H9 (cell line): ENCODE results near the gene ANKRD39. TPM values are rescaled to one million over a fixed set of nuclear protein-coding genes. Genes with fewer than 3 reads are reported as not detected.

ENCODE experiments used
- DNase-seq: peaks from one replicate; pipeline ENCODE4 v3.0.0-alpha.2; 2017
- H2AFZ ChIP-seq: one replicate; pipeline ENCODE4 v1.6.1; 2013; ENCODE audit warnings: mild to moderate bottlenecking, low read length, control low read depth, moderate library complexity
- H2AK5ac ChIP-seq: 2 replicates; pipeline ENCODE4 v1.6.1; 2013; ENCODE audit warnings: low read length, control low read depth, mixed read lengths; ENCODE audit not compliant: insufficient read length
- H2BK120ac ChIP-seq: one replicate; pipeline ENCODE4 v1.6.1; 2013; ENCODE audit warnings: low read depth, mild to moderate bottlenecking, low read length, control low read depth, inconsistent platforms; ENCODE audit not compliant: poor library complexity, severe bottlenecking
- H2BK12ac ChIP-seq: 2 replicates; pipeline ENCODE4 v1.6.1; 2013; ENCODE audit warnings: low read length, control low read depth, mixed read lengths, low read depth; ENCODE audit not compliant: insufficient read length
- H2BK15ac ChIP-seq: 2 replicates; pipeline ENCODE4 v1.6.1; 2013; ENCODE audit warnings: low read depth, low read length, control low read depth
- H2BK20ac ChIP-seq: one replicate; pipeline ENCODE4 v1.6.1; 2013; ENCODE audit warnings: low read depth, mild to moderate bottlenecking, low read length, control low read depth, inconsistent platforms; ENCODE audit not compliant: poor library complexity, severe bottlenecking
- H2BK5ac ChIP-seq: 2 replicates; pipeline ENCODE4 v1.6.1; 2013; ENCODE audit warnings: low read length, control low read depth, mixed read lengths; ENCODE audit not compliant: insufficient read length
- H3K14ac ChIP-seq: 2 replicates; pipeline ENCODE4 v1.6.1; 2013; ENCODE audit warnings: low read length, control low read depth; ENCODE audit not compliant: insufficient read depth
- H3K18ac ChIP-seq: 2 replicates; pipeline ENCODE4 v1.6.1; 2013; ENCODE audit warnings: low read depth, mild to moderate bottlenecking, mixed read lengths, low read length, control low read depth; ENCODE audit not compliant: insufficient read length
- H3K23ac ChIP-seq: 2 replicates; pipeline ENCODE4 v1.6.1; 2013; ENCODE audit warnings: low read length, control low read depth, mixed read lengths, low read depth; ENCODE audit not compliant: insufficient read length
- H3K23me2 ChIP-seq: 2 replicates; pipeline ENCODE4 v1.6.1; 2013; ENCODE audit warnings: low read depth, mild to moderate bottlenecking, mixed read lengths, low read length, control low read depth; ENCODE audit not compliant: insufficient read length, poor library complexity, severe bottlenecking
- H3K27ac ChIP-seq: 2 replicates; pipeline ENCODE4 v1.5.1; 2013; ENCODE audit warnings: low read length, control low read depth, mixed read lengths, low read depth; ENCODE audit not compliant: insufficient read length
- H3K27me3 ChIP-seq: 2 replicates; pipeline ENCODE4 v1.6.1; 2013; ENCODE audit warnings: low read length, control low read depth, inconsistent platforms; ENCODE audit not compliant: insufficient read depth
- H3K4ac ChIP-seq: 2 replicates; pipeline ENCODE4 v1.6.1; 2013; ENCODE audit warnings: low read depth, mild to moderate bottlenecking, control low read depth, inconsistent platforms, low read length, moderate library complexity
- H3K4me1 ChIP-seq: 2 replicates; pipeline ENCODE4 v1.6.1; 2013; ENCODE audit warnings: low read length, control low read depth, inconsistent platforms; ENCODE audit not compliant: insufficient read depth
- H3K4me2 ChIP-seq: 2 replicates; pipeline ENCODE4 v1.6.1; 2013; ENCODE audit warnings: low read length, control low read depth, mixed read lengths; ENCODE audit not compliant: insufficient read length, insufficient read depth
- H3K56ac ChIP-seq: 2 replicates; pipeline ENCODE4 v1.6.1; 2013; ENCODE audit warnings: low read depth, mild to moderate bottlenecking, mixed read lengths, low read length, control low read depth; ENCODE audit not compliant: insufficient read length
- H3K79me1 ChIP-seq: 2 replicates; pipeline ENCODE4 v1.6.1; 2013; ENCODE audit warnings: low read depth, mild to moderate bottlenecking, moderate library complexity, low read length, control low read depth, inconsistent platforms; ENCODE audit not compliant: insufficient read depth, poor library complexity, severe bottlenecking
- H3K79me2 ChIP-seq: 2 replicates; pipeline ENCODE4 v1.6.1; 2013; ENCODE audit warnings: low read length, control low read depth, inconsistent platforms; ENCODE audit not compliant: insufficient read depth
- H3K9ac ChIP-seq: 2 replicates; pipeline ENCODE4 v1.6.1; 2013; ENCODE audit warnings: low read length, control low read depth, mixed read lengths; ENCODE audit not compliant: insufficient read length; ENCODE audit errors: extremely low read depth
- H3K9me3 ChIP-seq: one replicate; pipeline ENCODE4 v1.6.1; 2013; ENCODE audit warnings: low read depth, low read length, inconsistent platforms; ENCODE audit not compliant: control insufficient read depth
- H3T11ph ChIP-seq: one replicate; pipeline ENCODE4 v1.6.1; 2013; ENCODE audit warnings: mild to moderate bottlenecking, low read length, control low read depth, inconsistent platforms
- H4K20me1 ChIP-seq: one replicate; pipeline ENCODE4 v1.6.1; 2013; ENCODE audit not compliant: control insufficient read depth, insufficient read length, insufficient read depth
- H4K5ac ChIP-seq: 2 replicates; pipeline ENCODE4 v1.6.1; 2013; ENCODE audit warnings: low read depth, mild to moderate bottlenecking, mixed read lengths, low read length, control low read depth; ENCODE audit not compliant: insufficient read length
- H4K8ac ChIP-seq: replicated peaks from 2 replicates; pipeline ENCODE4 v1.6.1; 2013; ENCODE audit warnings: low read length, control low read depth, mixed read lengths, low read depth; ENCODE audit not compliant: insufficient read length
- H4K91ac ChIP-seq: 2 replicates; pipeline ENCODE4 v1.6.1; 2013; ENCODE audit warnings: low read depth, mild to moderate bottlenecking, moderate library complexity, mixed read lengths, low read length, control low read depth; ENCODE audit not compliant: insufficient read length
- H3K27ac Mint-ChIP-seq, 3 experiments: 2 replicates in 2 of 3; 3 replicates in 1 of 3; pipeline ENCODE4 v1.8.0; 2020 to 2021; ENCODE audit warnings: mixed read lengths in 3 of 3, mild to moderate bottlenecking in 1 of 3, moderate library complexity in 1 of 3
- H3K27me3 Mint-ChIP-seq: 2 replicates; pipeline ENCODE4 v1.8.0; 2021; ENCODE audit warnings: low read depth, mild to moderate bottlenecking, moderate library complexity, mixed read lengths
- H3K36me3 Mint-ChIP-seq, 3 experiments: 2 replicates in 2 of 3; 3 replicates in 1 of 3; pipeline ENCODE4 v1.8.0; 2020 to 2021; ENCODE audit warnings: low read depth in 3 of 3, mixed read lengths in 3 of 3; ENCODE audit not compliant: insufficient read depth in 1 of 3
- H3K4me1 Mint-ChIP-seq, 2 experiments: 2 replicates each; pipeline ENCODE4 v1.8.0; 2020; ENCODE audit warnings: mixed read lengths in 2 of 2
- H3K4me3 Mint-ChIP-seq, 2 experiments: 2 replicates in 1 of 2; 3 replicates in 1 of 2; pipeline ENCODE4 v1.8.0; 2020 to 2021; ENCODE audit warnings: mild to moderate bottlenecking in 2 of 2, mixed read lengths in 2 of 2, moderate library complexity in 1 of 2
- H3K9me3 Mint-ChIP-seq, 2 experiments: 2 replicates in 1 of 2; 3 replicates in 1 of 2; pipeline ENCODE4 v1.8.0; 2020; ENCODE audit warnings: mild to moderate bottlenecking in 2 of 2, mixed read lengths in 2 of 2, moderate library complexity in 1 of 2
- WGBS: extraction: QIAGEN DNeasy Blood & Tissue Kit; methylation state at CpG from one replicate; pipeline ENCODE4 v1.1.7; 2013; ENCODE audit warnings: missing lambda C conversion rate, low lambda C conversion rate, mixed read lengths; ENCODE audit not compliant: insufficient read length; ENCODE audit errors: extremely low coverage; 5-methylcytosine and 5-hydroxymethylcytosine counted together
- total RNA-seq: library from RNA; stranded (reverse); gene quantifications from 2 replicates; pipeline ENCODE4 v1.2.1, GENCODE V29; 2021
- TF ChIP-seq, protein P1 (sequence below): fragments of 200-600 bp; sonication (generic); conservative IDR thresholded peaks from 3 replicates; pipeline ENCODE4 v1.8.0; 2021; ENCODE audit warnings: antibody characterized with exemption, mild to moderate bottlenecking

Gene ANKRD39
- total RNA-seq, 1 experiment from 2014 or later: 13.0 TPM

DNA sequence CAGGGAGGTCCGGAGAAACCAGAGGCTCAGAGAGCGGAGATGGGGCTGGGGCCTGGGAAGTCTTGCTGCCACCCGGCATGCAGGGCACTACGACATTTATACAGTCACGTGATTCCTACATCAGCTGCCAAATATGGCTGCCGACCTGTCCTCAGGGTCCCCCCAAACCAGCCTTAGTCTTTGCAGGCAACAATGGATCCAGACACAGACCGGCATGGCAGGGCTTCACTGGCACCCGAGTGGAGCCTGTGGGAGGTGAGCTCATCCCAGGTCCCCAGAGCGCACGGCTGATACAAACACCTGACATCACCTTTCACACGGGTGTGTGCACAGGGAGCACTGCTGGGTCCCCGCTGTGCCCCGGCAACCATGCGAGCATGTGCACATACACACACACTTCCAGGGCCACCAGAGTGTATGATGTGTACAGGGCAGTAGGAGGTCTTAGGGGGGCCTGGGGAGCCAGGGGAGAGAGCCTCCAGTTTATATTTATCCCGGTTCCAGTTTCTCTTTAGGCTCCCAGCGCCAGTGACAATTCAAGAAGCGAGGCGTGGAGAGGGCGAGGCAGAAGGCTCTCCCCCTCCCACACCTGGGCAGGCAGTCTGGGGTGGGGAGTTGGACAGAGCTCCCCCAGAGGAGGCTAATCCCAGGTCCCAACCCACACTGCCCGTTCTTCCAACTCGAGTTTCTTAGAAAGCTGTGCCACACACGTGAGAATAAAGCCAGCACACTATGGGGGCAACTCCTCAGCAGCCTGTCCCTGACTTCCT is 9.4 kb upstream of the ANKRD39 start:
- Mint-ChIP-seq H3K9me3 (no peaks in the 10 kb centered on the region), H3K36me3 (peaks cover 16 to 47% (median 46%) of the 10 kb centered on the region in 3 experiments), H3K27ac (peak overlapping the region; percentile 57 to 85 (median 80); a peak in 3 of 7 replicates), H3K27me3 (no peaks in the 10 kb centered on the region; the same call in 1 of the 2 replicates), H3K4me3 (peak overlapping the region; percentile 85 to 88), H3K4me1 (peaks cover 15 to 17% of the 10 kb centered on the region in 2 experiments)
- WGBS: no CpG with 5 or more reads among the region's 22 CpGs
- H3K23me2 ChIP-seq: peaks cover 16% of the 10 kb centered on the region
- 0 out of 2 replicates have a peak, but pooled peaks cover 3% of the 10 kb centered on the region for H3K4me1 ChIP-seq
- H2BK20ac ChIP-seq: no peak overlapping the region
- H2BK15ac ChIP-seq: no peak overlapping the region
- peaks cover 10% of the 10 kb centered on the region for H3K79me1 ChIP-seq
- no peak overlapping the region for H2AFZ ChIP-seq
- no peak overlapping the region for H2BK5ac ChIP-seq
- H2AK5ac ChIP-seq: no peak overlapping the region
- H4K20me1 ChIP-seq: no peaks in the 10 kb centered on the region
- H3T11ph ChIP-seq: no peak overlapping the region
- no peak overlapping the region for H2BK120ac ChIP-seq
- no peak overlapping the region for H4K8ac ChIP-seq
- H3K4ac ChIP-seq: no peak overlapping the region
- no peak overlapping the region for H3K56ac ChIP-seq
- no peaks in the 10 kb centered on the region for H3K27me3 ChIP-seq
- H3K9ac ChIP-seq: peak overlapping the region; percentile 77
- H3K23ac ChIP-seq: no peak overlapping the region
- H3K18ac ChIP-seq: no peak overlapping the region
- peak overlapping the region; percentile 96; the same call in 1 of the 2 replicates for H3K14ac ChIP-seq
- no peak overlapping the region for H4K5ac ChIP-seq
- no peaks in the 10 kb centered on the region for H3K9me3 ChIP-seq
- TF ChIP-seq, protein P1, sequence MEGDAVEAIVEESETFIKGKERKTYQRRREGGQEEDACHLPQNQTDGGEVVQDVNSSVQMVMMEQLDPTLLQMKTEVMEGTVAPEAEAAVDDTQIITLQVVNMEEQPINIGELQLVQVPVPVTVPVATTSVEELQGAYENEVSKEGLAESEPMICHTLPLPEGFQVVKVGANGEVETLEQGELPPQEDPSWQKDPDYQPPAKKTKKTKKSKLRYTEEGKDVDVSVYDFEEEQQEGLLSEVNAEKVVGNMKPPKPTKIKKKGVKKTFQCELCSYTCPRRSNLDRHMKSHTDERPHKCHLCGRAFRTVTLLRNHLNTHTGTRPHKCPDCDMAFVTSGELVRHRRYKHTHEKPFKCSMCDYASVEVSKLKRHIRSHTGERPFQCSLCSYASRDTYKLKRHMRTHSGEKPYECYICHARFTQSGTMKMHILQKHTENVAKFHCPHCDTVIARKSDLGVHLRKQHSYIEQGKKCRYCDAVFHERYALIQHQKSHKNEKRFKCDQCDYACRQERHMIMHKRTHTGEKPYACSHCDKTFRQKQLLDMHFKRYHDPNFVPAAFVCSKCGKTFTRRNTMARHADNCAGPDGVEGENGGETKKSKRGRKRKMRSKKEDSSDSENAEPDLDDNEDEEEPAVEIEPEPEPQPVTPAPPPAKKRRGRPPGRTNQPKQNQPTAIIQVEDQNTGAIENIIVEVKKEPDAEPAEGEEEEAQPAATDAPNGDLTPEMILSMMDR: no peak
- peaks cover 10% of the 10 kb centered on the region; the same call in 1 of the 2 replicates for H3K79me2 ChIP-seq
- H3K27ac ChIP-seq: no peak overlapping the region
- no peak overlapping the region for H4K91ac ChIP-seq
- peak overlapping the region; percentile 70 for H3K4me2 ChIP-seq
- no peak for DNase-seq
- H2BK12ac ChIP-seq: no peak overlapping the region
